ENCODE data around the gene TLX2.

The TLX2 gene

DNA sequence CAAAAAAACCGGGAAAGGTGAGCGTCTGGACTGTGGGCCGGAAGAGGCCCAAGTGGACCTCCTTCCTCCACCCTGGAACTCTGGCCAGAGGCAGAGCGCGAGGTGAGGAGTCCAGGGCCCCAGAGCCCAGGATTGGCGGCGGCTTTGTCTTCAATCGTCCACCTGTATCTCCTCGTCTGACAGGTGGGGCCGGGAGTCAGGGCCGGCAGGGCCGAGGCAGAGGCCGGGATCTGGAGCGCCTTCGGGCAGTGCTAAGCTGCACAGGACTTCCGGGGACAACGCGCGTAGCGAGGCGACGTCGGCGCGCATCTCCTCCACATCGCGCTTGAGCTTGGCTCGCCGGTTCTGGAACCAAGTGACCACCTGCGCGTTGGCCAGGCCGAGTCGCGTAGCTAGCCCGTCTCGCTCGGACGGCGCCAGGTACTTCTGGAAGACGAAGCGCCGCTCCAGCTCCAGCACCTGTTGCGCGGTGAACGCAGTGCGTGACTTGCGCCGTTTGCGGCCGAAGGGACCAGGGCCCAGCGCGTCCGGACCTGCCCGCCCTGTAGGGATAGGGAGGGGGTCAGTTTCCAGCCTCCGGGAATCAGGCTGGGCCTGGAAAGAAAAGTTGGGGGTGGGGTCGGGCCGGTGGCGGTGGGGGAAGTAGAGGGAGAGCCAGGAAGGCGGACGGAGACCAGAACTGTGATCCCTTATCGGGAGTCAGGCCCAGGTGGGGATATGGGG lies 16.3 kb upstream of the TLX2 start:
- peak; percentile 38 for DNase-seq

DNA sequence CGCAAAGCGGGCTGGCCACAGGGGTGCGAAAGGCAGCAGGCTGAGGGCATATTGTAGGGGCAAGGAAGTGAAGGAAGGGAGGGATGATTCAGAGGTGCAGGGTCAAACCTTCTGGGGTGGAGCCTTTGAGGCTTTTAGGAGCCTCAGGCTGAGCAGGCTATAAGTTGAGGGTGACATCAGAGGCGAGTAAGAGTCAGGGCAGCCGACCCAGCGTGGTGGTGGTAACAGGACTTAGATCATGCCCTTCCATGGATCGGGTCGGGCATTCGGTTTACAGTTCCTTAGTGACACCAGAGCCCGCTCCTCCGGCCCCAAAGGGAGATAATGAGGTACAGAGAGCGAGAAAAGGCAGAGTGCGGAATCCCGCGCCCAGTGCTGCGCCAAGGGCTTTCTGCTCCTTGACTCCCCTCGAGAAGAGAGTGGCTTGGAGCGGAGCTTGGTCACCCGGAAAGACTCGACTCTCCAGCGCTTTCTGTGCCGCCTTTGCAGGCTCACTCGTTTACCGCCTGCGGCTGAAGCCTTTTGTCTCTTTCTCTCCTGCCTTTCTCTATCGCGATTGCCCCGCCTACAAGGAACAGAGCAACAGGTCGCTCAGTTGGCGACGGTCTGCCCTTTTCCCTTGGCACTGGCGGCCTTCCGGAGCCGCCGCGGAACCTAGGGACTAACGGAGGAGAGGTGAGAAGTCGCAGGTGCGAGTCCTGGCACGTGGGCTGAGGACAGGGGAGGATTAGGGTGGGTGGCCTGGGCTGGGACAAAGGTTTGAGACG lies 15.6 kb upstream of the TLX2 start:
- DNase-seq, result peak; percentile 42

DNA sequence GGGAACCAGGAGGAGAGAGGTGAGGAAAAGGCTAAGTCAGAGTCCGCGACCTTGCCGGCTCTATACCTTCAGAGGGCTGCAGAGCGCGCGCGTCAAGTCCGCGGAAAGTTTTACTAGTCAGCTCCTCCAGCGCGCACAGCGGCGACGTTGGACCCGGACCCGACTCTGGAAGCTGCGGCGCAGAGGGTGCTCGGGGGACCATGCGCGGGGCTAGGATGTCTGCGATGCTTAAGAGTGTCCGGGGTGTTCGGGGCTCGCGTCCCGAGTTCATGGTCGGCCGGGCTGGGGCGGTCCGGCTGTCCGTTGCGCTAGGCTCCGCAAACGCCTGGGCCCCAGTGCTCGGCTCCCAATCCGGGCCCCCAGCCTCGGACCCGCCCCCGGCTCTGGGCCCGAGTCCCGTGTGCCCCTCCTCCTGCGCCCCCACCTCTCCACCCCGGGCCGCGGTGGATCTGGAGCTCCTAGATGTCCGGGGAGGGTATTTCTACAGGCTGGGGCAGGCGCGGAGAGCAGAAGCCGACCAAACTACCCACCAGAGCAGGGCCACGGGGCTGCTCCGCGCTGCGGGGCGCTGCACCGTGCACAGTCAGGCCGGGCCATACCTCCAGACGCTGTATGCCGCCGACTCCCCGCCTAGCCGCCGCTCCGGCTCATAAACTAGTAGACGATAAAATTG lies 14.8 kb upstream of the TLX2 start, which contains the start of gene LBX2:
Gene LBX2 (minus strand): TSS at position 337 of the 673 bp plus-strand sequence. CDS start 66 bp downstream, at position 271.
- DNase-seq, result no peak

DNA sequence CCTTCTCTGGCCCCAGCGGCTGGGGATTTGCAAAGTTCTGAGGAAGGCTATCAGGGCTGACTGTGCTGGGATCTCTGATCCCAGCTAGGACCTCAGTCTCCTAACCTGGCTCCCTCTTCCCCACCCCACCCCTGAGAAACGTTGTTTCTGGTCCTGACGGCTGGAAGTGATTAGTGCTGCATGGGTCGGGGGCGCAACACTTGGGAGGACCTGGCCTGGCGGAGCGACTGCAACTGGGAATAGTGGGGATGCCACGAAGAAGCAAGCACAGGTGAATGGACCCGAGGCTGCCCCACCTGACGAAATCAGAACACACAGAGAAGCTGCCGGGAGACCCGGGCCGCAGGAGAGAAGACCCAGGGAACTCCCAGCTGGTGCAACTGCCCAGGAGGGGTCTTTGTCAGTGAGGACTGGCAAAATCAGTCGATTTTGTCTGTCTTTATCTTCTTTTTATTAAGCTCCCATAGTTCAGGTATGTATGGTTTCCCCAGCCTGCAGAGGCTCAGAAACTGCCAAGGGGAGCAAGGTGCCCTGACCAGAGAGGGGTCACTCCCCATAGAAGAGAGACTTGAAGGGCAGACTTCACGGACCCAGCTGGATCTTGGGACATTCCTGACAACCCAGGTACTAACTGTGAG lies 14.2 kb upstream of the TLX2 start:
- no peak for DNase-seq

DNA sequence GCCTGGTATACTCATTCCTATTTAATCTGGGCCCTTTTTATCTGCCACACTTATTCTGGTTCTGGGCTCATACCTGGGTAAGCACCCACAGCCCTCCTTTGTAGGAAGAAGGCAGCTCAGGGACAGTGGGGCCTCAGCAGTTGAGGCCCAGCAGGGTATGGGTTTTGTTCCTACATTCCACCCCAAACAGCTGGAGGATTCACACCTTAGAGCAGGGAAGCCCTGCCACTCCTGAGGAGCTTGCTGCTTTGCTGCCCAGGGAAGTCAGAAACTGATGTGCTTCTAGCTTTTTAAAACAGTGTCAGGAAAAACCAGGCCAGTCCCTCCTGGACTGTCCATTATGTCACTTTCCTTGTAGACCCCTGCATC lies 13.7 kb upstream of the TLX2 start:
- no peak for DNase-seq

DNA sequence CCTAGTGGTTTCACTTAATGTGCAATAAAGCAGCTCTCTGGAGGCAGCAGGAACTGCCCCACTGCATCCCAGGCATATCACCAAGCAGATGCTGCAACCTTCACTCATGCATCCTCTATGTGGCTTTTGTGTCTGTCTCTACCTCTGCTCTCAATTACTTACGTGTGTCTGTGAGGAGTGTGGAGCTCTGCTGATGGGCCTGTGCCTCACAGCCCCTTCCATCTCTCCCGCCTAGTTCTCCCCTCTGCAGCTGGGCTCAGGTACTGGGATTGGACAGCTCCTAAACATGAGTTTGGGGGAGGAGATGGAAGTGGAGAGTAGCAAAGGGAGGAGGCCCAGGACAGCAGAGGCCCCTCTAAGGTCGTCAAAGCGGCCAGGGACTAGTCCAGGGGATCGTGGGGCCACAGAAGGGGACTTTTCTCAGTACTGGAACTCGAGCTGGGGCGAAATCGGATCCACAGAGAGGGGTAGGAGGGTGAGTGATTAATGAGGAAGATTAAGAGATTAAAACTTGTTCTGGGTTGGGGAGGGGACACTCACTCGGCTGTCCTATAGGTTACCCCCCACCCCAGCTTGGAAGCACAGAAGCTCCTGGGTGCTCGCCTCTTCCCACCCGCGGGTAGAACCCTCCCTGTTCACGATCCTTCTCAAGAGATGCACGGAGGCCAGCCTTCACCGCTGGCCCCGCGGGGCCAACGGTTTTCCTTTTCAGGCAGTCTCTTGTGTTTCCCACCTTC lies 12.7 kb upstream of the TLX2 start:
- no peak for DNase-seq

DNA sequence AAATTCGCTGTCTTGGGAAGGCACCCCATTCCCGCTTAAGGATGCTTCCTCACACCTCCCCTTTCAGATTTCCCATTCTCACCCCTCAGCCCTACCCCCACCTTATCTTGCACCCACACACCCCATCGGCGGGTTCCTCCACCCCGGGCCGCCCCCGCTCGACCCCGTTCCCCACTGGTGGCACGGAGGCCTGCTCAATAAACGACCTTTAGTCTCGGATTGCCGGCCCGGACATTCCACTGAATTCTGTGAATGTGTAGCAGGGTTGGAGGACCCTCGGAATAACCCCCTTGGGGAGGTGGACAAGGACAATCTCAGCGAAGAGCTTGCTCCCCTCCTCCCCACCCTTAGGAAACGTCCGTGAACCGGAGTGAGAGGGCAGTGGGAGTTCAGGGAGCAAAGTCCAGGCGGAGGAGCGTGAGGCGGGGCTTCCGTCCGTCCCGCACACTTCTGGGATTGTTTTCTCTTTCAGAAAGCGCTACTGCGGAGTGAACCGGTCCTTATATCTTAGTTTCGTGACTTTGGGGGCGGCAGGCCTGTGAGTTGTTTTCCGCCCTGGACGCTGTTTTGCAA lies 12.0 kb upstream of the TLX2 start:
- DNase-seq, result no peak

DNA sequence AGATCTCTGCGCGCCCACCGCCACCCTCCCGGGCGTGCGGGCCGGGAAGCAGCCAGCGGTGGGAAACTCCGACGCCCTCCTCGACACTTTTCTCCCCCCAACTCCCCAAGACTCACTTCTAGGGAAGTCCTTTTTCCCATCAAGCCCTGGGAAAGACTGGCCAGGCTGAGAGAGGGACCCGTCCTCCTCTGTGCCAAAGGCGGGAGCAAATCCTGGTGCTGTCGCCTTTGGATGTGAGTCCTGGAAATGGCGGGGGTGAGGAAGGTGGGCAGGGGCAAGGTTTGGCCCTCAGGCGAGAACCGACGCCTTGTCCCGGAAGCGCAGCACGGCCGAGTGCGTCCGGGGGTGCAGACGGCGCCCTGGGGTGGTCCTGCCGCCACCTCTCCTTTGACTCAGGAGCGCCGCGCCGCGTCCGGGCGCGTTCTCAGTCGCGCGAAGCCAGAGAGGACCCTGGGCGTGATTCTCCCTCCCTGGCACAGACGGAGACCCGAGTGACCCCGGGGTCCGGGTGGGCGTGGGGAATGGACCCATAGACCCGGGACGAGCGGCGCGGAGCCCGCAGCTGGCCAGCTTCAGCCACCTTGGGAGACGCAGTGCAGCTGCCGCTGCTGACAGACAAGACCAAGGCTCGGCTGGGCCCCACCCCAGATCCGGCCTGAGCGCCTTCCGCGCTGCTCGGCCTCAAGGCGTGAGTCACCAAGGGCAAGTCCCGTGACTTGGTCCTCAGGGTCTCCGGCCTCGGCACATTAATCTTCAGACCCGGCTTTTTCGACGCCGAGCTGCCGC lies 11.3 kb upstream of the TLX2 start:
- DNase-seq, result peak; percentile 60

DNA sequence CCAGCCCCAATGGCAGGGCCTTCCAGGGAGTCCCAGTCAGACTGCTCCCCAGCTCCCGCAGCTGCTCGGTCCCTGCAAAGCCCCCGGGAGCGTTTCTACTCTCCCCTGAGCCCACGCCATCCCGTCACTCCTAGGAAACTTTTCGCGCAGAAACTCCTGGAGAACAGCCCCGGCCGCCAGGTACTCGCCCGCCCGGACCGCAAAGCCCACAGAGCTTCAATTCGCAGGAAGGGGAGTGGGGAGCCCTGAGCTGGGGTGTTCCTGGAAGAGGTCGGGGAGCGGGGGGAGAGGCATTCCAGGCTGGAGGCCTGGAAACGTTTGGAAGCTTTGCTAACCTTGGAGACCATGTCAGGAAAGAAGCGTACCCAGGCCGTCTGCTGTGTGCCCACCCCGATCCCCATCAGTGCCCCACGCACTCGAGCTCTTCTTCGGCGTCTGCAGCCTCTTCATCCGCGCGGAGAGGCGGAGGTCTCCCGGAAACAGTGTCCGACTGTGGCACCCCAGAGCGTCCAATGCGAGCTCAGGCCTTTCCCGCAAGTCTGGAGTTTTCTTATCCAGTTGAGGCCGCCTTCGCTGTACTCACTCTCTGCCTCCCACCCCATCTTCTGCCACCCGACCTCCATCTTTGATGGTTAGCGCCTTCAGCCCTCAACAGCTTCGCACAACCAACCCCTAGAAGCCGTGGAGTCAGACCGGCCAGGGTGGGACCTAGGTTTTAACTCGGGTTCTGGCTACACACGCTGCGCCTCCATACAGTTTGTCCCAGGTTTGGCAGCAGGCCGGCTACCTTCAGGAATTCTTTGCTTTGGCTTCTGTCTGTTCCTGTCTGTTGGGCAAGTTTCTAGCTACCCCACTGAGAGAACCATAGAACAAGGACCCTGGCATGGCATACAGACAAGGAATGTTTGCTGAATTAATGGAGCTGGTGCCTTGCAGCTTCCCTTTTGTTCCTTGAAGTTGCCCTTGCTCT lies 10.5 kb upstream of the TLX2 start:
- DNase-seq, result no peak

DNA sequence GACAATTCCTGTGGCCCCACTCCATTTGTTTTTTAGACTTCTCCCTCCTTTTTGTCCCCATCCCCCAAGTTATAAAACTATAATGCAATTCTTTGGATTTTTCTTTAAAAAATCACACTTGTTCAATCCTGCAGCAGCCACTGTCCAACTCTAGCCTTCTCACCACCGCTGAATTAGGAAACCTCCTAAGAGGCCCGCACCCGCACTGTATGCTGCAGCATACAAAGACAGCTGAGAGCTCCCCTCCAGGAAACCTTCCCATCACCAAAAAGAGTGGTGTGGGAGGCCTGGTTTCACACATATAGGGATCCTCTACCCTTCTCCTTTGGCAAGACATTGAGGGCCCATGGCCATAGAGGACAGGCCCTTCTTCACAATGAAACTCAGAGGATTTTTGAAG lies 9.7 kb upstream of the TLX2 start:
- DNase-seq, result no peak

DNA sequence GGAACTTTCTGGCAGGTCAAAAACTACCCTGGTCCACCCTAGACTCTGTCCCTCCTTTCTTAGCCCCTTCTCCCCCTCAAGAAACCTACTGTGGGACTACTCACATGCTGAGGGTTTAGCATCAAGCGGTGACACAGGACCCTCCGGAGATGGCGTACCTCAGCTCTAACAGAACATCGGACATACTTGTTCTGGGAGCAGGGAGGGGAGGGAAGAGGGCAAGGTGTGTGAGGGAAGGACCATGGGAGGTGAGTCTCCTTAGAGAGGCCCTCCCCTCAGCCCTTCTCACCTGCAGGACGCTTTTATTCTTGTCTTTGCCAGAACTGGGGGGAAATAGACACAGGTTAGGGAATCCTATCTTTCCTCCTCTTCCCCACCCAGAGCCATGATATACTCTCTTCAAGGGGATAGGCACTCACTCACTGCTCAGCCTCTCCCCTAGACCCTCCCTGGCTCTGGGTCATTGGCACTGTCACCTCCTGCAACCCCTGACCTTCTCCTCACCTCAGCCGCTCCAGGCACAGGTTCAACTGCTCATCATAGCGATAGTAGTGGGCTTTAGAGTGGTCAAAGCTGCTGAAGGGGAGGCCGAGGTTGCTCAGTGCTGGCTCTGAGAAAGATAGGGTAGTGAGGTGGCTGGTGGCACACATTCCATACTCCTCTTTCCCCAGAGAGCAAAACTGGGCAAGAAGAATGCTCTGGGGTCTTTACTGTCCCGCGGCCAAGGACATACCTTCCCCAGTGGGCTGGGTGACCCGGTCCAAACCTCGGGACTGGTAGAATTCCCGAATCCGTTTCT lies 8.6 kb upstream of the TLX2 start:
- DNase-seq, result no peak

DNA sequence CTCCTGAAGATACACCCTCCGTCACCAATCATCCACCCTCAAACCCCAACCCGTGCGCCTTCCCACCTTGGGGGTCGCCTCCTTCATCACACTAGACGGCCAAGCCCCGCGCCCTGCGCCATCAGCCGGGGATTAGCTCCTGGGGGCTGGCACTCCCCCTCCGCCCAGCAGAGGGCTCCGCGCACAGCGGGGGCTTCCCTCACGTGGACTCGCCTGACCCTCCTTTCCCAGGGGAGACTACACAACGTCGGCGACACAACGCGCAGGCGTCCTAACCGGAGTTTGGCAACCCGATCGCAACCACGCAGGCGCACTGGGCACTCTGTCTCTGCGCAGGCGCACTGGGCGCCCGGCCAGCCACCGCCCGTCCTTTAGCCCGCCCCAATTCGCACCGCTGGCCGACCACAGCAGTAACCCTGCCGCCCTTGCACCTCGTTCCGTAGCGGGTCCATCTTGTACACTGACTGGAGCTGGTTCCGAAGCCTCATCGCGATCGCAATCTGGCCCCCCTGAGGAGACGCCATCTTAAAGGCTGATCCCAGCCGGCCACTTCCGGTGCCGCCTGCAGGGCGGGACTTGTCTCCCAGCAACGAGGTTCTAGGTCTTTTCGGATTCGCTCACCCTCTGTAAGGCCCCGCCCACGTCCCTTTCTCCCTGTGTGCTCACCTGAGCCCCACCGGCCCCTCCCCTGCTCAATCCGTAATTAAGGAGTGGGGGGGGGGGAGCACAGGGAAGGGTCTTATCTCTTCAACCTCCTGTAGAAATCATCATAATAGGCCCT lies 6.9 kb upstream of the TLX2 start, which contains the start of gene PCGF1:
Gene PCGF1 (minus strand): TSS at position 551 of the 781 bp plus-strand sequence. CDS start 27 bp downstream, at position 524.
- peak; percentile 100 for DNase-seq

DNA sequence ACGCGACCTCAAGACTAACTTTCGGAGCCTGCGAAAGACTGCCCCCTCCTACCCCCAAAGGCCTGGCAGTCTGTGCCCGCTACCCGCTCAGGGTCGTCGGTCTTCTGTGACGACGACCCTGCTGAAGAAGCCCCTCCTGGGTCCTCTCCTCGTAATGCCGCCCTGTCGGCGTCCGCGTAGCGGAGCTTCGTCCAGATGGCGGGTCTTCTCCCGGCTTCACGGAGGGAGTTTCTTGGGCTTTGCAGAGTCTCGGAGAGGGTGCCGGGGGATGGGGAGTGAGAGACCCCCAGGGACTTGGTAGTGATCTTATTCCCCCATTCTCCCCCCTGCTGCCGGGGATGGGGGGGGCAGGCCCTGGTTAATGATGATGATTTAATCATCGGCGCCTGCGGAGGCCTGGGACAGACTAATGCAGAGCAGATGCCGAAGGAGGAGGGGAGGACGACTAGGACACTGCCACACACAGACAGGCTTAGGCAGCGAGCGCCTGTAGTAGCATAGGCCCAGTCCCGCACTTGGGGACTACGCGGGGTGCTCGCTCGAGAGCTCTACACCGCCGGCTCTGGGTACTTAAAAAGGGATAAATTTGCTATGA lies 6.2 kb upstream of the TLX2 start:
- peak; percentile 32 for DNase-seq

DNA sequence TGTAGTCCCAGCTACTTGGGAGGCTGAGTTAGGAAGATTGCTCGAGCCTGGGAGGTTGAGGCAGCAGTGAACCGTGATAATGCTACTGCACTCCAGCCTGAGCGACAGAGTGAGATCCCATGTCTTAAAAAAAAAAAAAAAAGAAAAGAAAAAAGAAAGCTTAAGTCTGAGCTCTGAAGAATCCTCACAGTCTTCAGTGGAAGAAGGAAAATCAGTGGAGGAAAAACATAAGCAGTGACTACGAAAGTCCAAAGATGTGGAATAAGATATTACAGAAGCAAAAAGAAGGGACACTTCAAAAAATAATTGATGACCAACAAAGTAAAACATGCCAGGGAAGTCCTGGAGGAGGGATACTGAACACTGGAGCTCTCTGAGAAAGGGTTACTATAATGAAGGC lies 4.0 kb upstream of the TLX2 start:
- no peak for DNase-seq

DNA sequence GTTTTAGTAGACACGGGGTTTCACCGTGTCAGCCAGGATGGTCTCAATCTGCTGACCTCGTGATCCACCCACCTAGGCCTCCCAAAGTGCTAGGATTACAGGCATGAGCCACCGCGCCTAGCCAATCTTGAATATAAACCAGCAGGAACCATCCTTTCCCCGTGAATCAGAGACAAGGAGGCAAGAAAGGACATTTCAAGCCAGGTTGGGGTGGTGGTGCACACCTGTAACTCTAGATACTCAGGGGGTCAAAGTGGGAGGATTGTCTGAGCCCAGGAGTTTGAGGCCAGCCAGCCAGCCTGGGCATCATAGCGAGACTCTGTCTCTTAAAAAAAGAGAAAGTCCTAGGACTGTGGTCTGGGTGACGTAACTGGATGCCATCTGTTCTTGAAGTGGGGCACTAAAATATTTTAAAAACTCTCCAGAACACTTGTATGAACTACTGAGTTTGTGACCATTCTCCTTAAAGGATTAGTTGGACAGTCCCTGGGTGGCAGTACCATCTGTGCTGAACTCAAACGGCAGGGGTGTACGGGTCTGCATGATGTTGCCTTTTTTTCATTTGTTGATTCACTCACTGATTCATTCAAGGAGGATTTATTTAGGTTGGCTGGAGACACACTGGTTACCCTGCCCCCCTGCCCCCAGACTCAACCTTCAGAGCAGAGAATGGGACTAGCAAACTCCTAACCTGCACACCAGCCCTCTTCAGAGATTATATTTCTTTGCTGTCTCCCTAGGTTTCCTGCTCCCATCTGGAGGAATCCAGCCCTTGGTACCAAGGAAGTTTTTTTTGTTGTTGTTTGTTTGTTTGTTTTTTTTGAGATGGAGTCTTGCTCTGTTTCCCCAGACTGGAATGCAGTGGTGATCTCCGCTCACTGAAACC lies 2.9 kb upstream of the TLX2 start:
- no peak for DNase-seq

DNA sequence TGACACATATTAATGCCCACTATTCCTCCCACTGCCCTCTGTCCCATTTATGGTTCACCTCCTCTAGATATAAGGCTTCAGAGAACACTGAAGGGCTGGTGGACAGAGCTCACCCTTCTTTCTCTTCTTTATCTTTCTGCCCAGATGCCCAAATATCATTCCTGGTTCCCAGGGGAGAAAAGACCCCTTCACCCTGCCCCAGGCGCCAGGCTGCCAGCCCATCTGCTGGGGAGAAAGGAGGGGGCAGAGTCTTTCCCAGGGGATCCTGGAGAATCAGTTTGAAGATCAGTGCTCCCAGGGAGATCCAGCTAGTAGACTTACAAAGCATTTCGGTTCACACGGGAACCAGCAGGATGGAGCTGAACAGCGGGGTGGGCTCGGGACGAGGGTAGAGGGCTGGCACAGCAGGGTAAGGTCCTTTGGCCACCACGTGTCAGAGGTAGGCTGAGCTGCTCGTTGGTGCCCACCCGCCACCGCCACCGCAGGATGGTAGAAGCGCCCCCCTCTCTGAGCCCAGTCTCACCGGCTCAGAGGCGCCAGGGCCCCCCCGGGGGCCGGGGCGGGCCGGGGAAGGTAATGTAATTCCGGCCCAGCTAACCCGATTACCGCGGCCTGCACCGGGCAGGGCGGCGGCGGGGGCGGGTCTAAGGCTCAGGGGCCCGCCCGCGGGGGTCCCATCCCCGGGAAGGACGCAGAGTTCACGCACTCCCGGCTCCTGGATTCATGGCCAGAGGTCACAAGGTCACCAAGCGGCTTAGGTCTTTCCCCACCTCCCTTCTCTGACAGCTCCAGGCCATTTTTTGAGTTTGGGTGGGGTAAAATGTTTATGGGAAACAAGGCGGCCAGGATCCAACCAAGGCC lies 1.3 kb upstream of the TLX2 start:
- DNase-seq, result no peak
